Stimulated activated effector memory CD8-positive, alpha-beta T cell treated with anti-CD3 and anti-CD28 coated beads, Interleukin-12 subunit alpha, Interleukin-12 subunit beta, amount 100 ng/mL, for 72 hours (primary cell): ENCODE results near the gene SLC5A9.
"Not testable (repeated sequence)": the region's sequence is repeated elsewhere in the genome, so short reads cannot be mapped to it uniquely, and the experiment has no call there.

Experiments
- ATAC-seq: fragments of 150-1000 bp; cut with Tn5 transposase; 2 replicates; pipeline ENCODE4 v1.10.0; 2021
- DNase-seq, 2 donors: peaks; one replicate each; pipeline ENCODE4 v3.0.0; 2021 to 2022; ENCODE audit warnings: low spot score in 2 of 2
- H3K27ac Mint-ChIP-seq: one replicate; pipeline ENCODE4 v1.8.0; 2022; ENCODE audit warnings: mild to moderate bottlenecking, mixed read lengths
- H3K36me3 Mint-ChIP-seq: one replicate; pipeline ENCODE4 v1.8.0; 2022; ENCODE audit warnings: mild to moderate bottlenecking, mixed read lengths
- H3K4me1 Mint-ChIP-seq: one replicate; pipeline ENCODE4 v1.8.0; 2022; ENCODE audit warnings: mixed read lengths
- H3K4me3 Mint-ChIP-seq: one replicate; pipeline ENCODE4 v1.8.0; 2022; ENCODE audit warnings: mild to moderate bottlenecking, mixed read lengths
- H3K9me3 Mint-ChIP-seq: one replicate; pipeline ENCODE4 v1.8.0; 2022; ENCODE audit warnings: mixed read lengths

Gene SLC5A9

DNA sequence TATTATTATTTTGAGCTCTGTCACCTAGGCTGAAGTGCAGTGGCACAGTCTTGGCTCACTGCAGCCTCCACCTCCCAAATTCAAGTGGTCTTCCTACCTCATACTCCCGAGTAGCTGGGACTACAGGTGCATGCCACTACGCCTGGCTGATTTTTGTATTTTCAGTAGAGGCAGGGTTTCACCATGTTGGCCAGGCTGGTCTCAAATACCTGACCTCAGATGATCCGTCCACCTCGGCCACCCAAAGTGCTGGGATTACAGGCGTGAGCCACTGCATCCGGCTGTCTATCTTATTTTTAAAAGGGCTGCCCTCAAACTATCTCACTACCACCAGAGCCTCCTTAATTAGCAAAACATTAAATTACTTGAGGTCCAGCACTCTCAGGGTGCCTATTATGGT is 71.6 kb downstream of the SLC5A9 start:
- not testable (repeated sequence) for H3K9me3 Mint-ChIP-seq, DNase-seq, H3K27ac Mint-ChIP-seq, H3K36me3 Mint-ChIP-seq, ATAC-seq, H3K4me3 Mint-ChIP-seq, H3K4me1 Mint-ChIP-seq

- H3K27ac Mint-ChIP-seq, result no peak overlapping the region
- DNase-seq (no peak), ATAC-seq (no peak)
- H3K4me1 Mint-ChIP-seq, result no peaks in the 10 kb centered on the region
- H3K36me3 Mint-ChIP-seq, result no peaks in the 10 kb centered on the region
- peaks cover 7% of the 10 kb centered on the region for H3K9me3 Mint-ChIP-seq
- H3K4me3 Mint-ChIP-seq, result no peak overlapping the region
Measured at GRCh38 chr1:48294656-48295055, 72.1 kb downstream of the SLC5A9 start.
